HG02852 (cell line): ENCODE measurements around the gene RGL3.
"Not testable (repeated sequence)": the region's sequence is repeated elsewhere in the genome, so short reads cannot be mapped to it uniquely, and the experiment has no call there.

Source experiments
- ATAC-seq: cut with Tn5 transposase; IDR thresholded peaks from one replicate; pipeline ENCODE4 v1.9.1; 2021; ENCODE audit warnings: mild to moderate bottlenecking, moderate library complexity; ENCODE audit not compliant: unreplicated experiment

The RGL3 gene

GRCh38 chr19:11421371-11422098 is 2.4 kb upstream of the RGL3 start:
- ATAC-seq = no peak

DNA sequence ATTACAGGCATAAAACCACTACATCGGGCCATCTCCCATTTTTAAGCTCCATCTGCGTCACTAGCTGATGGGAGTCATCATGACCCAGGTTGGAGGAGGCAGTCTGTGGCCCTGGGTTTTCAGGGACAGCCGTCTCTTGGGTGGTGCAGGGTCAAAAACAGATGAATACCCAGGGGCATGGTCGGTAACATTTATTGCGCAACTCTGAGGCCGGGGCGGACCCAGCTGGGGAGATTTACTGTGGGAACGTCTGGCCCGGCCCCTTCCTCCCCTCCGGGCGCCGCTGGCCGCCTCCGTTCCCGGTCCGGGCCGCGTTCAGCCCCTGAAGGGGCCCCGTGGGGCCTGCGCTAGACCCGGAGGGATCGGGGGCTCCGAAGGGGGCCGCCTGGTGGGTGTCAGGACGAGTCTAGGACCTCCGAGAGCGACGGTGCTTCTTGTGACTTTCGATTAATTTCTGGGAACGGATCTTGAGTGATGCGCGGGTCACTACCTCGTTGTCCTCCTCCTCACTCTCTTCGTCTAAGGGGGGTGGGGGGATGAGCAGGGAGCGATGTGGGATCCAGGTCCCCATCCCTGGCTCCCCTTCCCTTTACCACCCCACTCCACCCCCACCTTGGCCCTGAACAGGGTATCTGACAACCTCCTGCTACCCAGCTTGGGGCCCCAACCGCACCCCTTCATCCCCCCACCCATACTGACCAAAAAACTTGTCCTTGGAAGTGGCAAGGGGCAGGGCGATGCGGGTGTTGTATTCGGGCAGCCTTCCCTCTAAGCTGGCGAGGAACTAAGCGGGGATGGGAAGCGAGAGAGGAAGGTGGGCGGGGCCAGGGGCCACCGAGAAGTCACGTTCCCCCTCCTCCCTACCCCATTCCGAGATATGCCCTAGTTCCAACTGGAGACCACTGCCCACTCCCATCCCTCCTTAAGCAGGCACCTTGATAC is 1.6 kb upstream of the RGL3 start:
- no peak for ATAC-seq

GRCh38 chr19:11418094-11418548 is 993 bp downstream of the RGL3 start:
- ATAC-seq = no peak

DNA sequence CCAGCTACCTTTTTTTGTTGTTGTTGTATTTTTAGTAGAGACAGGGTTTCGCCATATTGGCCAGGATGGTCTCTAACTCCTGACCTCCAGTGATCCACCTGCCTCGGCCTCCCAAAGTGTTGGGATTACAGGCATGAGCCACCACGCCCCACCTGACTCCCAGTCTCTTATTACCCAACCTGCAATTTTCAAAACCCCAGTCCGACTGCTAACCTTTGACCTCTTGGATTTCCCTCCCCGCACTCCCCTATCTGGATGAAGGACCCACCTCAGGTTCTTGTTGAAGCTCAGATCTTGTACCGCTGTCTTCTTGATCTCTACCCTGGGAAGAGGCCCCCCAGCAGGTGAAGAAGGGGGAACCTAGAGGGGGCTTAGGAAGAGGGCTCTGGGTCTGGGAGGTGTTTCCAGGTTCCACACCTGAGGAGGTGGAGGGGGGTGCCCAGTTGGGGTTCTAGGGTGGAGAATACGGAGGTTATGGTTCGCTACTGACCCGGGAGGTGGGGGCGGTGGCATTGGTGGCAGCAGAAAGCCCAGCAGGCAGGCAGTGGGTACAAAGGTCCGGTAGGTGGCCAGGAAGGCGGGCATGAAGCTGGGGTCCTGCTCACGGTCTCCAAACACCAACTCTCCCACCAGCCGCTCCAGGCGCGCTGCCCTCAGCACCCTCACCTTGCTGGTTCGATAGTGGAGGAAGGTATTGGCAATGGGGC is 2.6 kb downstream of the RGL3 start:
- ATAC-seq = no peak

DNA sequence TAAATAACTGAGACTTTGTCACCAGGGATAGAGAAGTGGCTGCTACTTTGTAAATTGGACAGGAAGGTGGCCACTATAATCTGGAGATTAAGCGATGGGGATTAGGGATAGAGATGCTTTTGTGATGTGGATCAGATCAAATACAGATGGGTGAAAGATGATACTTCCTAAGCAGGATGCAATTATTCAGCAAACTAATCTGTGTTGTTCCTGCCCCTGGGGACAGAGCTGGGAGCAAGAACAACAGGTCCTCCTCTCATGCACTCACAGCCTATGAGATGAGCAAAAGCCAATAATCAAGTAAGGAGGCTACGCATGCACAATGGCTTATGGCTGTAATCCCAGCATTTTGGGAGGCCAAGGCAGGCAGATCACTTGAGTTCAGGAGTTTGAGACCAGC is 4.6 kb downstream of the RGL3 start:
- ATAC-seq = no peak

- no peak for ATAC-seq
Observed at GRCh38 chr19:11410682-11411081, 8.4 kb downstream of the RGL3 start.

DNA sequence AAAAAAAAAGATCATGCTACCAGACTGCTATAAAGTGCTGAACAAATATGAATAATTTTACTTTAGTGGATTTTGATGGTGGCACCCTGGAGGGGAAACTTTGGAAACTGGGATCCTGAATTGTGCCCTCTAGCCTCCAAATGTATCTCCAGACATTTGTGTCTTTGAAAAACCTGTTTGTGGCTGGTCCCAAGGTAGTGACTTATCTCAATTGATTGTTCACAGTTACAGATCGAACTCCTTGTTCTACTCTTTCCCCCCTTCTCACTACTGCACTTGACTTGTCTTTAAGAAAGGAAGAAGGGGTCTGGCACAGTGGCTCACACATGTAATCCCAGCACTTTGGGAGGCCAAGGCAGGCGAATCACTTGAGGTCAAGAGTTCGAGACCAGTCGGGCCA is 10.5 kb downstream of the RGL3 start:
- no peak for ATAC-seq

DNA sequence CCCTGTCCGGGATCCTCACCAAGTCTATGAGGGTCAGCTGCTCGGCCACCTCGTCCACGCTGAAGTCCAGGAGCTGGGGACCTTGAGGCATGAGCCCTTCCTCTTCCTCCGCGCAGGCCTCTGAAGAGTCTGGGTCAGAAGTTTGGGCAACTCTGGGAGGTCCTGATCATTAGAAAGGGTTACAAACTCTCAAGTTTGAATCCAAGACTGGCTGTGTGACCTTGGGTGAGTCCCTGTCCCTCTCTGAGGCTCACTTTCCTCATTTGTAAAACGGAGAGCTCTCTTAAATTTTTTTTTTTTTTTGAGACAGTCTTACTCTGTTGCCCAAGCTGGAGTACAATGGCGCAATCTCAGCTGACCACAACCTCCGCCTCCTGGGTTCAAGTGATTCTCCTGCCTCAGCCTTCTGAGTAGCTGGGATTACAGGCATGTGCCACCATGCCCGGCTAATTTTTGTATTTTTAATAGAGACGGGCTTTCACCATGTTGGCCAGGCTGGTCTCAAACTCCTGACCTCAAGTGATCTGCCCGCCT is 12.3 kb downstream of the RGL3 start:
- ATAC-seq = not testable (repeated sequence)

DNA sequence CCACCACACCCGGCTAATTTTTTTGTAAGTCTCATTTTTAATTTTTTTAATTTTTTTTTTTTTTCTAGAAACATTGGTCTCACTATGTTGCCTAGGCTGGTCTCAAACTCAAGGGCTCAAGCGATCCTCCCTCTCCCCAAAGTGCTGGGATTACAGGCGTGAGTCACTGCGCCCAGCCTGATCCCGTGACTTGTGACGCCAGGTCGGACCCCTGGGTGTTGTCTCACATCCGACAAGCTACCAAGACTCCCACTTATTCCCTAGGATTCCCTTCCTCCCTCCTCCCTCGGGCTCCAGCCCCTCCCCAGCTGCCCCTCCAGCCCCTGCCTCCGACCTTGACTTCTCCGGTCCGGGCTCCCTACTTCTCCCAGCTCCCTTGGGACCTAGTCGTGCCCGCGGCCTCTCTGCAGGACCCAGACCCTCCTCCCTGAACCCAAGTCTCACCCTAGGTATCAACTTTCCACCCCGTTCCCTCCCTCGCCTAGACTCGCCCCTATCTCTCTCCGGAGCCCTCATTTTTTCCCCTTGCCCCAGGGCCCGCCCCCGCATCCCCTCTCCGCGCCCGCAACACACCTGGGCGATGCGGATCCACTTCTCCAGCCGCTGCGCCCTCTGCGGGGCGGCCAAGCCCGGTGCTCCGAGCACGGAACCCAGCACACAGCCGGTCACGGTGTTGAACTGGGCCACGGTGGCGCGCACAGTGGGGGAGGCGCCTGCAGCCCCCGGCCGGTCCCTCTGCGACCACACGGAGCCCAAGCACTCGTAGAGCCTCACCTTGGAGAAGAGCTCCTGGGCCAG is 13.1 kb downstream of the RGL3 start:
- no peak for ATAC-seq

DNA sequence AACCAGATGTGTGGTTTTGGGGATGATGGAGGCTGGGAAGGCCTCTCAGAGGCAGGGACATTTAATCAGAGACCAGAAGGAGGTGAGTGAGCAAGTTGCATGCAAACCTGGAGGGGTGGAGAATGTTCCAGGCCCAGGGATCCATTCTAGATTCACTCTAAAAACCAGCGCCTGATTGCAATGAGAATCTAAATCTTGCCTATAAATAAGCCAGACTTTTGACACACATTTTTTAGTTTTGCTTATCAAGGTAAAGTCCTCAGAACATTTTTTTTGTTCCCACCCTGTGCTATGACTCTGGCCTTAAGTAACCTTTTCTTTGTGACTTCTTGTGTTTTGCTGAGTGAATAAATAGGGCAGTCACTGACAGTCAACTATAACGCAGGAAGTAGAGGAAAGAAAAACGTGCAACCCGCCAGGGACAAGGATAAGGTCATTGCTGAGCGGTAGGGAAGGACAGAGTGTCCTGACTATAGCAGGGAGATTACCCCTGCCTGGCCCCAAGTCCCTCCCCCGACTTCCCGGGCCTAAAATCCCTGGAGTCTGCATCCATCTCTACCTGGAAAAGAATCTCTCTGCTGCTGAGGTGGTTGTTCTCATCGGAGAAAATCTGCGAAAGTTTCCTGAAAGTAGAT is 14.4 kb downstream of the RGL3 start:
- no peak for ATAC-seq

DNA sequence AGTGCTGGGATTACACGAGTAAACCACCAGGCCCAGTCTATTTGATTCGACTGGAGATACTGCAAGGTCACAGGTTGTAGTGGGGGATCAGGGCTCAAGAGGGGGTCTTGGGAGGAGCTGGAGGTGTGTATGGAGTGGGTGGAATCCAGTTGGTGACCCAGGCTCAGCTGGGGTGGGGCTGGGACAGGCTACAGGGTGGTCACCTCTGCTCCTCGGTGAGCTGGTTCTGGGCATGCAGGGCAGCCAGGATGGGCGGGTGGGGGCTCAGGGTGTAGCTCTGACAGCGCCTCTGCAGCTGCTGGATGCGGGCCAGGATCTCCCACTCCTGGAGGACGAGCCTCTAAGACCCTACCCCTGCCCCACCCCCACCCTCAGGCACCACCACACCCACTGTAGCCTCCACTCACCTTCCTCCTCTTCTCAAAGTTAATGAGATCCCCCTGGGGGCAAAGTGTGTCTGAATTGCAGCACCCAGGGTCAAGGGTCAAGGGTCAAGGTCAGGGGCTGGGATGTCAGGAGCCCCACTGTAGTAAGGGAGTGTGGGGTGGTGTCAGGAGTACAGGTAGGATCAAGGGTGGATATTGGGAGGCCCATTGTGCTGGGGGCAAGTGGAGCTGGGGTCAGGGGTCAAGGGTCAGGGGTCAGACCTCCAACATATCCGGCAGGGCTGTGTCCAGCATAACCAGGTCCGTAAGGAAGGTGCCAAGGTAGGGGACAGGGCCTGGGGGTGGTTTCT is 17.1 kb downstream of the RGL3 start:
- ATAC-seq = no peak

DNA sequence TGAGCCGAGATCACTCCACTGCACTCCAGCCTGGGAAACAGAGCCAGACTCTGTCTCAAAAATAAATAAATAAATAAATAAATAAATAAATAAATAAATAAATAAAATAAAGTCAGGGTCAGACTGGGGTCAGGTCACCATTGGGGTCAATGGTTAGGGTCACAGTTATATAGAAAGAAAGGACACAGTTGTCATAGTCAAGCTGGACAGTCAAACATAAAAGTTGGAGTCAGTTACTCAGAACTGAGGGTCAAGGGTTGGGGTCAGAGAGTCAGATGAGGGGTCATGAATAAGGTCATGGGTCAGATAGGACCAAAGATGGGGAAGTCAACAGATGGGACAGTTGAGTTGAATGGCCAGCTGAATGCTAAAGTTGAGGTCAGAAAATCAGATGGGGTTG is 18.3 kb downstream of the RGL3 start:
- no peak for ATAC-seq

DNA sequence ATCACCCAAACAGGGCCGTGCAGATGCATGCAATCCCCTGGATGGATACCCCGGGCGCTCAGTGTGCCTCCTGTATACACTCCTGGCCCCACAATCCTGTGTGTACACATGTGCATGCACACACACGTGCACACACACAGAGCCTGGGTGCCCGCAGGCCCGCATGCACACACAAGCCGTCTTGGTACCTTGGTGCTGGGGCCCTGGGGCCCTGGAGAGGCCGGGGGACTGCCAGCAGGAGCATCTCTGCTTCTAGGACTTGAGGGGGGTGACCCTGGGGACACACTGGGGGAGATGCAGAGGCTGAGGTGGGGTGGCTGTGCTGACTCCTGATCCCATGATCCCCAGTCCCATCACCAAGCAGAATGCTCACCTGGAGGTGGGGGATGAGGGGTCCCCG is 19.4 kb downstream of the RGL3 start:
- no peak for ATAC-seq

DNA sequence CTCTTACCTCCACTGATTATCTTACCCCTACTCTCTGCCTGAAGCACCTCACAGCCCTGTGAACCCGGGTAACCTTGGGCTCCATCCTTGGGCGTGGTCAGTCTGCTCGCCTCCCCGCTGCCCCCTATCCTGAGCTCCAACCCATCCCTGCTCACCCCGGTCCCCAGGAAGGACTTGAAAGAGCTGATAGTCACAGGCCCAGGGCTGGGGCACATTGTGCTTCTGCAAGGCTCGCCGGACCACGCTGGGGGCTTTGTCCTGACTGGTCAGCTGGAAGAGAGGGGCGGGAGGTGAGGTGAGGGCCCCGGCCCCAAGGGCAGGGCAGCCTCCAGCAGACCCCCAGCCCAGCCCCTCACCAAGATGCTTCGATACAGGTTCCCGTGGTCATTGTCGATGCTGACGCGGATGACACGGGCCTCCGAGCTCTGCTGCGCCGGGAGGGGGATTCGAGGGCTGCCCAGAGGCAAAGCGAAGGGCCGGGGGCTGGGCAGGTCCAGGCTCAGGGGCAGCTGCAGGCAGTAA is 22.0 kb downstream of the RGL3 start:
- ATAC-seq = no peak

GRCh38 chr19:11390933-11391680 is 28.0 kb downstream of the RGL3 start:
- no peak for ATAC-seq

DNA sequence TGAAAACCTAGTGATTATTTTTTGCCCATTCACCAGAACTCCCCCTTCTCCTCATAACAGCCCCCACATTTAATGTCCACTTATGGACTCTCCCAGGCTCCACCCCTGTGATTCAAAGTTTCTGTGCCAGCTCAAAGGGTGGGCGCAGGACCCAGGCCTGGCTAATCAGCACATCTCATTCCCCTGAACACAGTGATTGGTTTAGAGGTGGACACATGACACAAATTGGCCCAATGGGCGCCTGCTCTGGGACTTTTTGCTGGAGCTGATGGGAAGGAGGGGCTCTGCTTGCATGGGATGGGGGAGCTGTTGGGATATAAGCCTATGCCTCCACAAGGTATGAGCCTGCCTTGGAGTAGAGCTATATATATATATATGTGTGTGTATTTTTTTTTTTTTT is 28.8 kb downstream of the RGL3 start:
- ATAC-seq = no peak

GRCh38 chr19:11387162-11388034 is 31.7 kb downstream of the RGL3 start:
- ATAC-seq = no peak
